Neuronal stem cell (in vitro differentiated cells): Measurements from ENCODE around the gene EFCAB7. TPM values are rescaled to one million over a fixed set of nuclear protein-coding genes. Genes with fewer than 3 reads are reported as not detected.

Experiments
- DNase-seq: peaks from one replicate; pipeline ENCODE4 v3.0.0-alpha.2; 2013; ENCODE audit warnings: low spot score
- H2AFZ ChIP-seq: one replicate; pipeline ENCODE4 v1.6.1; 2013; ENCODE audit warnings: mild to moderate bottlenecking, low read length, inconsistent platforms
- H2AK5ac ChIP-seq: 2 replicates; pipeline ENCODE4 v1.6.1; 2013; ENCODE audit warnings: low read depth, mild to moderate bottlenecking, inconsistent platforms, low read length, moderate library complexity, mixed read lengths
- H2BK120ac ChIP-seq: 2 replicates; pipeline ENCODE4 v1.6.1; 2013; ENCODE audit warnings: low read depth, mild to moderate bottlenecking, inconsistent platforms, low read length, moderate library complexity, mixed read lengths
- H2BK12ac ChIP-seq: one replicate; pipeline ENCODE4 v1.6.1; 2013; ENCODE audit warnings: low read length, inconsistent platforms
- H2BK15ac ChIP-seq: 2 replicates; pipeline ENCODE4 v1.6.1; 2013; ENCODE audit warnings: mild to moderate bottlenecking, low read length, inconsistent platforms, mixed read lengths
- H2BK5ac ChIP-seq: one replicate; pipeline ENCODE4 v1.6.1; 2013; ENCODE audit warnings: inconsistent platforms, mild to moderate bottlenecking, low read length, moderate library complexity
- H3K14ac ChIP-seq: one replicate; pipeline ENCODE4 v1.6.1; 2013; ENCODE audit warnings: low read length, inconsistent platforms
- H3K18ac ChIP-seq: 2 replicates; pipeline ENCODE4 v1.6.1; 2013; ENCODE audit warnings: low read length, inconsistent platforms
- H3K23ac ChIP-seq: 2 replicates; pipeline ENCODE4 v1.6.1; 2013; ENCODE audit warnings: low read depth, mild to moderate bottlenecking, mixed read lengths, low read length, inconsistent platforms; ENCODE audit not compliant: poor library complexity
- H3K27ac ChIP-seq: replicated peaks from 3 replicates; pipeline ENCODE4 v1.5.1; 2013; ENCODE audit warnings: low read length, inconsistent platforms
- H3K27me3 ChIP-seq, 3 experiments: 2 replicates each; pipeline ENCODE4 v1.6.1; 2013; ENCODE audit warnings: low read length in 3 of 3, mild to moderate bottlenecking in 2 of 3, inconsistent platforms in 1 of 3, low read depth in 1 of 3, mixed read lengths in 1 of 3, moderate library complexity in 1 of 3; ENCODE audit not compliant: control insufficient read depth in 3 of 3, insufficient read depth in 3 of 3
- H3K36me3 ChIP-seq, 2 donors: replicated peaks in 1 of 2; 2 replicates each; pipeline ENCODE4 v1.6.1; 2013; ENCODE audit warnings: low read length in 2 of 2; ENCODE audit not compliant: control insufficient read depth in 2 of 2, insufficient read depth in 2 of 2
- H3K4ac ChIP-seq: 2 replicates; pipeline ENCODE4 v1.6.1; 2013; ENCODE audit warnings: inconsistent platforms, mild to moderate bottlenecking, low read length, moderate library complexity
- H3K4me1 ChIP-seq, 2 donors: 1 replicate in 1 of 2; 2 replicates in 1 of 2; pipeline ENCODE4 v1.6.1; 2013; ENCODE audit warnings: low read length in 2 of 2, low read depth in 1 of 2; ENCODE audit not compliant: control insufficient read depth in 2 of 2, insufficient read depth in 1 of 2
- H3K4me2 ChIP-seq: one replicate; pipeline ENCODE4 v1.6.1; 2013; ENCODE audit warnings: mild to moderate bottlenecking, low read length, inconsistent platforms; ENCODE audit not compliant: insufficient read depth, poor library complexity, severe bottlenecking
- H3K4me3 ChIP-seq, 2 donors: 2 replicates each; pipeline ENCODE4 v1.5.1; 2013; ENCODE audit warnings: low read length in 2 of 2, mild to moderate bottlenecking in 2 of 2, inconsistent platforms in 1 of 2, moderate library complexity in 1 of 2
- H3K79me1 ChIP-seq: one replicate; pipeline ENCODE4 v1.6.1; 2013; ENCODE audit warnings: low read depth, mild to moderate bottlenecking, inconsistent platforms, low read length, moderate library complexity
- H3K9ac ChIP-seq: one replicate; pipeline ENCODE4 v1.6.1; 2013; ENCODE audit warnings: mild to moderate bottlenecking, low read depth, low read length, inconsistent platforms; ENCODE audit not compliant: poor library complexity
- H3K9me3 ChIP-seq, 2 donors: replicated peaks in 1 of 2; 2 replicates each; pipeline versions ENCODE3 to v1.6.1; 2013; ENCODE audit warnings: low read length in 2 of 2, mild to moderate bottlenecking in 2 of 2, inconsistent platforms in 1 of 2, low read depth in 1 of 2, mixed read lengths in 1 of 2, moderate library complexity in 1 of 2; ENCODE audit not compliant: control insufficient read depth in 2 of 2, insufficient read depth in 1 of 2
- H4K8ac ChIP-seq: one replicate; pipeline ENCODE4 v1.6.1; 2013; ENCODE audit warnings: low read depth, mild to moderate bottlenecking, inconsistent platforms, low read length, moderate library complexity
- H4K91ac ChIP-seq: one replicate; pipeline ENCODE4 v1.6.1; 2013; ENCODE audit warnings: low read length, low read depth, mild to moderate bottlenecking, inconsistent platforms; ENCODE audit not compliant: poor library complexity
- WGBS, 2 donors: extraction: QIAGEN DNeasy Blood & Tissue Kit; methylation state at CpG; one replicate each; pipeline ENCODE4 v1.1.7; 2013; ENCODE audit warnings: missing lambda C conversion rate in 2 of 2, mixed read lengths in 1 of 2; ENCODE audit not compliant: insufficient read length in 2 of 2, insufficient replicate concordance in 1 of 2; ENCODE audit errors: extremely low coverage in 2 of 2; 5-methylcytosine and 5-hydroxymethylcytosine counted together
- polyA plus RNA-seq, 2 experiments: library from polyadenylated mRNA; stranded (reverse); fragments of 200-250 nt; gene quantifications; one replicate each; pipeline ENCODE4 v1.2.3, GENCODE V29; 2013

The EFCAB7 gene, protein sequence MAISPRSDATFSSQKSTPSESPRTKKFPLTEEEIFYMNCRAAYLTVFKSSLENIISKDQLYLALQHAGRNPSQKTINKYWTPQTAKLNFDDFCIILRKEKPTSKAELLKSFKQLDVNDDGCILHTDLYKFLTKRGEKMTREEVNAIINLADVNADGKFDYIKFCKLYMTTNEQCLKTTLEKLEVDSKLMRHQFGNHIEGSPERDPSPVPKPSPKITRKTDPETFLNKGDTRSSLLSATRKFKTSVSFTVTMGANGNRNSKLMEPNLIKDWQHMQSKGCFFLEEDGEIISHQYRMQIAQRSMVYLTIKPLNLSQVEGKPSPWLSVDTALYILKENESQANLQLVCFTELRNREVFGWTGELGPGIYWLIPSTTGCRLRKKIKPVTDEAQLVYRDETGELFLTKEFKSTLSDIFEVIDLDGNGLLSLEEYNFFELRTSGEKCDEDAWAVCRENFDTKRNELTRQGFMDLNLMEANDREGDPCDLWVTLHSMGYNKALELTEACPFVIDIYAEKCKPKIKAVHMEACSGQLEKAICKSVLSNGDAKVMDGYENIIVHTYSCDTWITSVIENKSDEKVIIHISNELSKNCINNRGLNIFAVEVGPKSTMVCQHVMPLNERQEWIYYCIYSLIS
- 8.8 TPM for polyA plus RNA-seq (2013, experiment 1 of 2)
- polyA plus RNA-seq (2013, experiment 2 of 2), result 9.2 TPM

DNA sequence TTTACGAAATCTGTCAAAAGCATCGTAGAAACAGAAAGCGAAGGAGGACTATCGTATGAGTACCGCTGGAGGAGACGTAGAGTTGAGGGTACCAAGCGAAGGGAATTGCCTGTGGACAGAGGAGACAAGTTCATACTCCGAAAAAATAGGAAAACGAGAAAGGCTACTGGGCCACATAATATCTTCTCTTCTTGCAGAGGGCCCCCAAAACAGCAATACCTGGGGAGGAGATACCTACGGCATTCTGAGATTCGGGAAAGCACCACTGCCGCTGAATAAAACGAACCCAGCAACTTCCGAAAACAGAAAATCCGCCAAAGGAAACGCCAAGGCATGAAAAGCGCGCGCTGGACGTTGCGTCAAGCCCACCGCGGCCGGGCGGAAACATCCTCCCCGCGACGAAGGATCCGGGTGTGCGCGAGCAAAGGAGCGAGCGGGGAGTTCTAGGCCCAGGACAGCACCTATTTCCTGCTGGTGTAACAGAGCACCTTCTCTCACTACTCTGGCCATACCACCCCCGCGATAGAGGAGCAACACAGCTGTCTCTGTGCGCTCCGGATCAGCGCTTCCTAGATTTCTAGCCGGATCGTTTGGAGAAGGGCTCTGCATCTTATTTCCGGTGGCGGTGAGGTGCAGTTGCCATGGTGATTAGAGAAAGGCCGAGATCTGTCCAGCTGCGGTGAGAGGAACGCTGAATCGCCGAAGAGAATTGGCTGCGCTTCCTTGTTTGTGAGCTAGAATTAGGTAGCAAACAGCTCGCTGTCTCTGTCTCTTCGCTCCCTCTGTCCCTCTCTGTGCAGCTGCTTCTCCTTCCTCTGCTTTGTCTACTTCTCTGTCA is at the start of gene EFCAB7, which contains the start of gene ITGB3BP:
EFCAB7 (plus strand) TSS at position 635 of the 838 bp plus-strand sequence. CDS start 2,048 bp downstream, outside the sequence.
ITGB3BP (minus strand) TSS at position 335 of the 838 bp plus-strand sequence; CDS start at position 243, 92 bp downstream.
- H2BK5ac ChIP-seq, result no peak within 1 kb of the TSS
- no peak within 1 kb of the TSS for H2BK120ac ChIP-seq
- peaks cover 0 to 12% of the 10 kb centered on the region in 2 donors for H3K4me1 ChIP-seq
- H2BK15ac ChIP-seq, result no peak within 1 kb of the TSS
- H3K4ac ChIP-seq, result no peak within 1 kb of the TSS
- H3K23ac ChIP-seq, result no peak within 1 kb of the TSS
- peak within 1 kb of the TSS; percentile 72 for H3K4me2 ChIP-seq
- peaks cover 0 to 14% of the 10 kb centered on the region in 2 donors for H3K36me3 ChIP-seq
- H3K27ac ChIP-seq, result peak within 1 kb of the TSS; percentile 97
- no CpG with 5 or more reads among the region's 50 CpGs for WGBS, 2 donors
- H3K9ac ChIP-seq, result peak within 1 kb of the TSS; percentile 66
- H3K14ac ChIP-seq, result no peak within 1 kb of the TSS
- H3K4me3 ChIP-seq, result peak within 1 kb of the TSS; percentile 75 to 81
- H3K9me3 ChIP-seq, result no peaks in the 10 kb centered on the region
- H4K91ac ChIP-seq, result no peak within 1 kb of the TSS
- peaks cover 2% of the 10 kb centered on the region for H3K79me1 ChIP-seq
- H3K18ac ChIP-seq, result peak within 1 kb of the TSS; percentile 90
- no peak within 1 kb of the TSS for H4K8ac ChIP-seq
- no peaks in the 10 kb centered on the region for H3K27me3 ChIP-seq
- DNase-seq, result peak; percentile 92
- H2BK12ac ChIP-seq, result no peak within 1 kb of the TSS
- H2AFZ ChIP-seq, result peak within 1 kb of the TSS; percentile 85
- H2AK5ac ChIP-seq, result no peak within 1 kb of the TSS

GRCh38 chr1:63475761-63476160 is 47.6 kb upstream of the EFCAB7 start:
- Histone ChIP-seq H3K14ac (no peak overlapping the region), H3K27ac (no peak overlapping the region), H3K23ac (no peak overlapping the region), H4K91ac (no peak overlapping the region), H3K18ac (no peak overlapping the region), H2BK15ac (no peak overlapping the region), H3K4me3 (no peak overlapping the region), H3K4ac (no peak overlapping the region), H3K79me1 (no peaks in the 10 kb centered on the region), H2AFZ (no peak overlapping the region), H2AK5ac (no peak overlapping the region), H2BK5ac (no peak overlapping the region), H2BK120ac (no peak overlapping the region), H3K36me3 (peaks cover 4 to 27% of the 10 kb centered on the region in 2 donors), H3K4me2 (no peak overlapping the region), H3K9ac (no peak overlapping the region), H3K4me1 (no peaks in the 10 kb centered on the region), H3K9me3 (no peaks in the 10 kb centered on the region), H2BK12ac (no peak overlapping the region), H4K8ac (no peak overlapping the region), H3K27me3 (no peaks in the 10 kb centered on the region)
- DNase-seq, result no peak
- WGBS, 2 donors, result no CpG with 5 or more reads among the region's 7 CpGs

- Histone ChIP-seq H3K4me2 (no peak overlapping the region), H3K4me1 (no peaks in the 10 kb centered on the region), H2BK12ac (no peak overlapping the region), H4K91ac (no peak overlapping the region), H2BK5ac (no peak overlapping the region), H3K36me3 (peaks cover 3 to 26% of the 10 kb centered on the region in 2 donors), H2AK5ac (no peak overlapping the region), H4K8ac (no peak overlapping the region), H2BK120ac (no peak overlapping the region), H3K27me3 (no peaks in the 10 kb centered on the region), H3K79me1 (no peaks in the 10 kb centered on the region), H2AFZ (no peak overlapping the region), H3K27ac (no peak overlapping the region), H2BK15ac (no peak overlapping the region), H3K9ac (no peak overlapping the region), H3K18ac (no peak overlapping the region), H3K14ac (no peak overlapping the region), H3K9me3 (no peaks in the 10 kb centered on the region), H3K4ac (no peak overlapping the region), H3K4me3 (no peak overlapping the region), H3K23ac (no peak overlapping the region)
- no CpG with 5 or more reads among the region's 1 CpG for WGBS, 2 donors
- no peak for DNase-seq
Observed at GRCh38 chr1:63480057-63480456, 43.3 kb upstream of the EFCAB7 start.
